Lower lobe of right lung (tissue), 2 donors: Measurements from ENCODE around the gene ALB. TPM values are rescaled to one million over a fixed set of nuclear protein-coding genes. Genes with fewer than 3 reads are reported as not detected.

Experiments
- ATAC-seq, 2 donors: fragments of 200-7000 bp; cut with Tn5 transposase; one replicate each; pipeline ENCODE4 v1.9.1; 2020 to 2022; ENCODE audit warnings: mild to moderate bottlenecking in 2 of 2, moderate library complexity in 2 of 2
- DNase-seq: peaks from one replicate; pipeline ENCODE4 v3.0.0-alpha.2; 2020
- H3K27ac ChIP-seq: fragments of 200-600 bp; one replicate; pipeline ENCODE4 v1.8.0; 2022
- H3K27me3 ChIP-seq: fragments of 200-600 bp; one replicate; pipeline ENCODE4 v1.8.0; 2022; ENCODE audit warnings: low read depth
- H3K36me3 ChIP-seq: fragments of 200-600 bp; one replicate; pipeline ENCODE4 v1.8.0; 2022; ENCODE audit warnings: mild to moderate bottlenecking
- H3K4me1 ChIP-seq: fragments of 200-600 bp; one replicate; pipeline ENCODE4 v1.8.0; 2022
- H3K4me3 ChIP-seq: fragments of 200-600 bp; one replicate; pipeline ENCODE4 v1.8.0; 2022; ENCODE audit warnings: mild to moderate bottlenecking
- H3K9me3 ChIP-seq: fragments of 200-600 bp; one replicate; pipeline ENCODE4 v1.8.0; 2022
- CTCF ChIP-seq: fragments of 200-600 bp; IDR thresholded peaks from one replicate; pipeline ENCODE4 v1.8.0; 2022; ENCODE audit warnings: antibody characterized with exemption, mild to moderate bottlenecking
- intact Hi-C: fragments of 100-400 bp; cut with DNase I; formaldehyde crosslinking; loops from one replicate; pipeline ENCODE4 v1.11.0; 2022
- total RNA-seq: library from RNA; stranded (reverse); fragmentation: NEBNext Ultra II Directional; extraction: Animal tissue kit (Norgen Biotek cat#: 25700); gene quantifications from one replicate; pipeline ENCODE4 v1.2.1, GENCODE V29; 2021
- donor health status: DM: no; HTN: yes; CAD: no; lungs with severe emphysema.

The ALB gene
- total RNA-seq, 1 donor from 2014 or later: 2.3 TPM

GRCh38 chr4:73418677-73419076 lies 14.6 kb downstream of the ALB start:
- H3K27me3 ChIP-seq: no peaks in the 10 kb centered on the region
- H3K9me3 ChIP-seq: no peaks in the 10 kb centered on the region
- ATAC-seq (no peak), DNase-seq (no peak)
- H3K27ac ChIP-seq: no peak overlapping the region
- no peaks in the 10 kb centered on the region for H3K4me1 ChIP-seq
- H3K4me3 ChIP-seq: no peak overlapping the region
- intact Hi-C loops: no loop called here
- H3K36me3 ChIP-seq: no peaks in the 10 kb centered on the region
- TF ChIP-seq CTCF: no peak

- H3K4me1 ChIP-seq: no peaks in the 10 kb centered on the region
- intact Hi-C loops: no loop called here
- H3K27ac ChIP-seq: no peak overlapping the region
- ATAC-seq (no peak), DNase-seq (no peak)
- no peak overlapping the region for H3K4me3 ChIP-seq
- TF ChIP-seq CTCF: no peak
- no peaks in the 10 kb centered on the region for H3K27me3 ChIP-seq
- no peaks in the 10 kb centered on the region for H3K36me3 ChIP-seq
- no peaks in the 10 kb centered on the region for H3K9me3 ChIP-seq
Measured at GRCh38 chr4:73419106-73420038, 15.3 kb downstream of the ALB start.

- H3K4me1 ChIP-seq: no peaks in the 10 kb centered on the region
- intact Hi-C loops: no loop called here
- H3K9me3 ChIP-seq: no peaks in the 10 kb centered on the region
- H3K4me3 ChIP-seq: no peak overlapping the region
- DNase-seq (no peak), ATAC-seq (no peak)
- H3K36me3 ChIP-seq: no peaks in the 10 kb centered on the region
- TF ChIP-seq CTCF: no peak
- no peaks in the 10 kb centered on the region for H3K27me3 ChIP-seq
- H3K27ac ChIP-seq: no peak overlapping the region
Measured at GRCh38 chr4:73420615-73421014, 16.5 kb downstream of the ALB start.

- Histone ChIP-seq H3K36me3 (no peaks in the 10 kb centered on the region), H3K27me3 (no peaks in the 10 kb centered on the region), H3K4me1 (no peaks in the 10 kb centered on the region), H3K9me3 (no peaks in the 10 kb centered on the region), H3K4me3 (no peak overlapping the region), H3K27ac (no peak overlapping the region)
- DNase-seq (no peak), ATAC-seq (no peak)
- intact Hi-C loops: no loop called here
- no peak for TF ChIP-seq CTCF
Measured at GRCh38 chr4:73421708-73422457, 17.8 kb downstream of the ALB start.

- no peak for DNase-seq
- no peaks in the 10 kb centered on the region for H3K9me3 ChIP-seq
- H3K4me1 ChIP-seq: no peaks in the 10 kb centered on the region
- intact Hi-C loops: no loop called here
- no peak overlapping the region for H3K27ac ChIP-seq
- H3K4me3 ChIP-seq: no peak overlapping the region
- H3K27me3 ChIP-seq: no peaks in the 10 kb centered on the region
- H3K36me3 ChIP-seq: no peaks in the 10 kb centered on the region
- no peak for TF ChIP-seq CTCF
- no peak for ATAC-seq
Measured at GRCh38 chr4:73422458-73422752, 18.3 kb downstream of the ALB start.
